SK-N-SH treated with all-trans-retinoic acid at 6 μM for 48 hours (cell line): ENCODE data around the gene ATOX1.

Experiments used
- ATAC-seq: fragments of 200-7000 bp; cut with Tn5 transposase; 3 replicates; pipeline ENCODE4 v1.9.1; 2020; ENCODE audit warnings: mild to moderate bottlenecking, moderate library complexity
- ARNTL ChIP-seq: fragments of 450-650 bp; formaldehyde crosslinking; IDR thresholded peaks from 2 replicates; pipeline ENCODE4 v1.5.0; 2020; ENCODE audit warnings: low read depth, mild to moderate bottlenecking, moderate library complexity, borderline replicate concordance
- CSDC2 ChIP-seq: fragments of 250-450 bp; sonication (Bioruptor Pico); IDR thresholded peaks from 2 replicates; pipeline ENCODE4 v1.5.0; 2020; ENCODE audit warnings: mild to moderate bottlenecking, moderate library complexity
- GLIS3 ChIP-seq: fragments of 250-450 bp; sonication (Bioruptor Pico); IDR thresholded peaks from 2 replicates; pipeline ENCODE4 v1.5.0; 2020; ENCODE audit warnings: mild to moderate bottlenecking, moderate library complexity
- OSR1 ChIP-seq: fragments of 250-450 bp; sonication (Bioruptor Pico); IDR thresholded peaks from 2 replicates; pipeline ENCODE4 v1.8.0; 2022; ENCODE audit warnings: moderate library complexity, mild to moderate bottlenecking, inconsistent platforms
- RARB ChIP-seq: fragments of 250-450 bp; sonication (Bioruptor Pico); IDR thresholded peaks from 2 replicates; pipeline ENCODE4 v1.8.0; 2021; ENCODE audit warnings: mild to moderate bottlenecking, moderate library complexity
- ZC3H10 ChIP-seq: fragments of 250-450 bp; sonication (Bioruptor Pico); IDR thresholded peaks from 2 replicates; pipeline ENCODE4 v1.5.1; 2021; ENCODE audit warnings: mild to moderate bottlenecking, moderate library complexity
- ZFP3 ChIP-seq: fragments of 250-450 bp; sonication (Bioruptor Pico); IDR thresholded peaks from 2 replicates; pipeline ENCODE4 v1.5.0; 2020; ENCODE audit warnings: mild to moderate bottlenecking, moderate library complexity
- ZFP30 ChIP-seq: fragments of 450-650 bp; formaldehyde crosslinking; IDR thresholded peaks from 2 replicates; pipeline ENCODE4 v1.5.0; 2022; ENCODE audit warnings: mild to moderate bottlenecking, moderate library complexity
- ZNF565 ChIP-seq: fragments of 450-650 bp; formaldehyde crosslinking; conservative IDR thresholded peaks from 2 replicates; pipeline ENCODE4 v1.5.0; 2020; ENCODE audit warnings: low read depth, mild to moderate bottlenecking, moderate library complexity
- ZNF70 ChIP-seq: fragments of 450-650 bp; formaldehyde crosslinking; IDR thresholded peaks from 2 replicates; pipeline ENCODE4 v1.5.0; 2020; ENCODE audit warnings: mild to moderate bottlenecking, moderate library complexity
- ZNF8 ChIP-seq: fragments of 450-650 bp; formaldehyde crosslinking; IDR thresholded peaks from 2 replicates; pipeline ENCODE4 v1.5.0; 2020; ENCODE audit warnings: mild to moderate bottlenecking, moderate library complexity
- TF ChIP-seq, protein P1 (sequence below): fragments of 250-450 bp; sonication (Bioruptor Pico); IDR thresholded peaks from 2 replicates; pipeline ENCODE4 v1.5.1; 2021; ENCODE audit warnings: mild to moderate bottlenecking, moderate library complexity
- TF ChIP-seq, protein P2 (sequence below): fragments of 250-450 bp; sonication (Bioruptor Pico); IDR thresholded peaks from 2 replicates; pipeline ENCODE4 v1.8.0; 2021; ENCODE audit warnings: low read depth, mild to moderate bottlenecking, moderate library complexity, borderline replicate concordance
- TF ChIP-seq, protein P3 (sequence below): fragments of 250-450 bp; sonication (Bioruptor Pico); IDR thresholded peaks from 2 replicates; pipeline ENCODE4 v1.5.0; 2020; ENCODE audit warnings: mild to moderate bottlenecking, moderate library complexity
- TF ChIP-seq, protein P4 (sequence below): fragments of 250-450 bp; sonication (Bioruptor Pico); IDR thresholded peaks from 2 replicates; pipeline ENCODE4 v1.5.1; 2020; ENCODE audit warnings: low read depth, mild to moderate bottlenecking, moderate library complexity
- TF ChIP-seq, protein P5 (sequence below): fragments of 250-450 bp; sonication (Bioruptor Pico); IDR thresholded peaks from 2 replicates; pipeline ENCODE4 v1.8.0; 2020; ENCODE audit warnings: mild to moderate bottlenecking, moderate library complexity, borderline replicate concordance

The ATOX1 gene

DNA sequence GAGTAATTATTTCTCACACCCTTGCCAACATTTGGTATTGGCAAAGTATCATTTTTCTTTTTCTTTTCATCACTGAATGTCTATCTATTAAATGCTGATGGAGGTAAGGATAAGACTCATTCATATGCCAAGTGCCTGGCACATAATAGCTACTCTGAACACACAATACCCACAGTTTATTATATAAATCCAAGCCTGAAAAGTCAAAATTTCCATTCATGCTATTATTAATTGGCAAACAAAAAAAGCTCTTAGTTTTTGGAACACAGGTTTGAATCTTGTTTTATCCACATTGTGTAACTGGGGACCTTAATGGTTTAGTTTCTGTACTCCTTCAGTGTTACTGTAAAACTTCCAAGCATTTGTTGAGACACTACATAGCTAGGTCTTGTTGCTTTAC is 6.4 kb upstream of the ATOX1 start (continued):
- TF ChIP-seq, protein P1, sequence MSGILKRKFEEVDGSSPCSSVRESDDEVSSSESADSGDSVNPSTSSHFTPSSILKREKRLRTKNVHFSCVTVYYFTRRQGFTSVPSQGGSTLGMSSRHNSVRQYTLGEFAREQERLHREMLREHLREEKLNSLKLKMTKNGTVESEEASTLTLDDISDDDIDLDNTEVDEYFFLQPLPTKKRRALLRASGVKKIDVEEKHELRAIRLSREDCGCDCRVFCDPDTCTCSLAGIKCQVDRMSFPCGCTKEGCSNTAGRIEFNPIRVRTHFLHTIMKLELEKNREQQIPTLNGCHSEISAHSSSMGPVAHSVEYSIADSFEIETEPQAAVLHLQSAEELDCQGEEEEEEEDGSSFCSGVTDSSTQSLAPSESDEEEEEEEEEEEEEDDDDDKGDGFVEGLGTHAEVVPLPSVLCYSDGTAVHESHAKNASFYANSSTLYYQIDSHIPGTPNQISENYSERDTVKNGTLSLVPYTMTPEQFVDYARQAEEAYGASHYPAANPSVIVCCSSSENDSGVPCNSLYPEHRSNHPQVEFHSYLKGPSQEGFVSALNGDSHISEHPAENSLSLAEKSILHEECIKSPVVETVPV (CRISPR knock-in tag): no peak

DNA sequence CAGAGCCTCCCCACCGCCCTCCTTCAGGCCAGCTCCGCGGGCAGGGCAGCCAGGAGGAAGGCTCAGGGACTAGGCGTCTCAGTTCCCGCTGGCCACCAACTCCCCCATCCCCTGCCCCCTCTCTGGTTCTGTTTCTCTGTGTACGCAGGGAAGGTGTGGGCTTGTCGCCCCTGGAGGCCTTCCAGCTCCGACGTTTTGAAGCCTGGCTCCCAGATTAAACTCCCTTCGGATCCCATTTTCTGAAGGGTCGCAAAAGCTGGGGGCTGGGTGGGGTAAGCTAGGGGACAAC is 346 bp downstream of the ATOX1 start:
- TF ChIP-seq CSDC2 (CRISPR knock-in tag) (no peak), GLIS3 (CRISPR knock-in tag) (no peak), ZFP30 (CRISPR knock-in tag) (no peak)
- ATAC-seq: peak; percentile 62

DNA sequence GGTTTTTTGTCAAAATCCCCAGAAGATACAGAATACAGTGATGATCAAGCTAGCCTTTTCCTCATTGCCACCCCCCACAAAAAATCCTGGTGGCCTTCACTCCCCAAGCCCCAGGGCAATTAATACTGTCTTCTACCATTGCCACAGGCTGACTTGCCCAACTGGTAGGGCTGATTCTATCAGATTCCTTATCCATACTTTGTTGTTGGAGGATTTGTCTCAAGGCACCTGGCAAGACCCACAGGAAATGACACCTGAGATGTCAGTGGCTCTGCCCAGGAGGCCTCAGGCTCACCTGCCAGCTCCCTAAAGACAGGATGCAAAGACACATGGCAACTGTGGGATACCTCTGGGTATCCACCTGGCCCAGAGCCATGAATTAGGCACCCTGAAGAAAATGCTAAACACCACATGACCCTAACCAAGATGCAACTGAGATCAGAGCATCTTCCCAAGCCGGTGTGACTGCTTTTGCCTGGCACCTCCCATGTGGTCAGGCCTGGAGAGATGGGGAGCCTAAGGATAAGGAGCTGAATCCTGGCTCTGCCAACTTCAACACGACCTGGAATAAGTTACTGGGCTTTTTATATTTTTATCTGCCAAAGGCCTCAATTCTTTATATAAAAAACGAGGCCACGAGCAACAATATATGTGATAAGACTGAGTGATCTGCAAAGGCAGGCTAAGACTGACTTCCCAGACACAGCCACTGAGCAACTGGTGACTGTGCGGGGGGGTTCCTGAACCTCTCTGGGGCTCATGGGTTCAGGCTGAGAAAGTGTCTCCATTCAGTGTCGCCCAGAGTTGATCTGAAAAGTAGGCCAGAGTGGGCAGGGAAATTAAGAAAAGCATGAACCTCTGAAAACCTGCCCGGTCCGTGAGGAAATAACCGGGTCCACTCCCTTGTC is 944 bp downstream of the ATOX1 start:
- ATAC-seq: peak; percentile 25

DNA sequence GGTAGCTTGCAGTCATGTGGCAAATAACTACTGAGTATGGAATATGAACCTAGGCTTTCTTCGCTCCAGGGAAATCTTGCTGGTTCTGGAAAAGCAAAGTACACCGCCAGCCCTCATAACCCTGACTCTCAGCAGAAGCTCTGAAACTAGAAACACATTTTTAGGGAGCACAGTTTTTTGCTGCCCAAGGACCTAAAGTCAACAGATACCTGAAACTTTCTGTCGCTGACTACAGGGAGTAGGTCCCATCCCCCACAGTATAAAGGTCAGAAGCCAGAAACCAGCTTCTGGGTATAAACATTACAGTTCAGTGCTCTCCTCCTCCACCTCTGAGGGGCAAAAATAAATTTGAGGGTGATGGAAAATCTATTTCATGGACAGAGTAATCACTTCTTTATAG is 3.0 kb downstream of the ATOX1 start:
- TF ChIP-seq ARNTL (CRISPR knock-in tag) (no peak), ZNF8 (CRISPR knock-in tag) (no peak), ZC3H10 (no peak), GLIS3 (CRISPR knock-in tag) (no peak), ZNF565 (no peak)
- TF ChIP-seq, protein P2, sequence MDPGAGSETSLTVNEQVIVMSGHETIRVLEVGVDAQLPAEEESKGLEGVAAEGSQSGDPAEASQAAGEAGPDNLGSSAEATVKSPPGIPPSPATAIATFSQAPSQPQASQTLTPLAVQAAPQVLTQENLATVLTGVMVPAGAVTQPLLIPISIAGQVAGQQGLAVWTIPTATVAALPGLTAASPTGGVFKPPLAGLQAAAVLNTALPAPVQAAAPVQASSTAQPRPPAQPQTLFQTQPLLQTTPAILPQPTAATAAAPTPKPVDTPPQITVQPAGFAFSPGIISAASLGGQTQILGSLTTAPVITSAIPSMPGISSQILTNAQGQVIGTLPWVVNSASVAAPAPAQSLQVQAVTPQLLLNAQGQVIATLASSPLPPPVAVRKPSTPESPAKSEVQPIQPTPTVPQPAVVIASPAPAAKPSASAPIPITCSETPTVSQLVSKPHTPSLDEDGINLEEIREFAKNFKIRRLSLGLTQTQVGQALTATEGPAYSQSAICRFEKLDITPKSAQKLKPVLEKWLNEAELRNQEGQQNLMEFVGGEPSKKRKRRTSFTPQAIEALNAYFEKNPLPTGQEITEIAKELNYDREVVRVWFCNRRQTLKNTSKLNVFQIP: no peak
- TF ChIP-seq, all 23 proteins: peak for 0
- ATAC-seq: no peak

More for the DNA sequence above, 944 bp downstream of the ATOX1 start:
- no peak for TF ChIP-seq GLIS3 (CRISPR knock-in tag)
- TF ChIP-seq, protein P3, sequence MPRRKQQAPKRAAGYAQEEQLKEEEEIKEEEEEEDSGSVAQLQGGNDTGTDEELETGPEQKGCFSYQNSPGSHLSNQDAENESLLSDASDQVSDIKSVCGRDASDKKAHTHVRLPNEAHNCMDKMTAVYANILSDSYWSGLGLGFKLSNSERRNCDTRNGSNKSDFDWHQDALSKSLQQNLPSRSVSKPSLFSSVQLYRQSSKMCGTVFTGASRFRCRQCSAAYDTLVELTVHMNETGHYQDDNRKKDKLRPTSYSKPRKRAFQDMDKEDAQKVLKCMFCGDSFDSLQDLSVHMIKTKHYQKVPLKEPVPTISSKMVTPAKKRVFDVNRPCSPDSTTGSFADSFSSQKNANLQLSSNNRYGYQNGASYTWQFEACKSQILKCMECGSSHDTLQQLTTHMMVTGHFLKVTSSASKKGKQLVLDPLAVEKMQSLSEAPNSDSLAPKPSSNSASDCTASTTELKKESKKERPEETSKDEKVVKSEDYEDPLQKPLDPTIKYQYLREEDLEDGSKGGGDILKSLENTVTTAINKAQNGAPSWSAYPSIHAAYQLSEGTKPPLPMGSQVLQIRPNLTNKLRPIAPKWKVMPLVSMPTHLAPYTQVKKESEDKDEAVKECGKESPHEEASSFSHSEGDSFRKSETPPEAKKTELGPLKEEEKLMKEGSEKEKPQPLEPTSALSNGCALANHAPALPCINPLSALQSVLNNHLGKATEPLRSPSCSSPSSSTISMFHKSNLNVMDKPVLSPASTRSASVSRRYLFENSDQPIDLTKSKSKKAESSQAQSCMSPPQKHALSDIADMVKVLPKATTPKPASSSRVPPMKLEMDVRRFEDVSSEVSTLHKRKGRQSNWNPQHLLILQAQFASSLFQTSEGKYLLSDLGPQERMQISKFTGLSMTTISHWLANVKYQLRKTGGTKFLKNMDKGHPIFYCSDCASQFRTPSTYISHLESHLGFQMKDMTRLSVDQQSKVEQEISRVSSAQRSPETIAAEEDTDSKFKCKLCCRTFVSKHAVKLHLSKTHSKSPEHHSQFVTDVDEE (CRISPR knock-in tag): no peak

DNA sequence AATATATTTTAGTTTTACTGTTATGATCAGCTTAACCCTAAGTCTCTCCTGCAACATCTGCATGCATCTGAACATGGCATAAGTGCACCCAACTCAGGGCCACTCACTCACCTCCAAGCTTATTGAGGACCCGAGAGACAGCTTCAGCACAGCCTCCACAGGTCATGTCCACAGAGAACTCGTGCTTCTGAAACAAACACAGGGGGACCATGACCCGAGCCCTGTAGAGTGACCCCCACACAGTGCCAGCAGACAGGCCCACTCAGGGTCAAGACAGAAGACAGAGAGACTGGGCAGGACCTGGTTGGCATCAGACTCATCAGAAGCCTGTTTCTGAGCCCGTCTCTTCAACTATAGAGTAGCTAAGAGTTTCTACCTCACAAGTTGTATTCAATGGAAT is 6.8 kb downstream of the ATOX1 start:
- TF ChIP-seq ARNTL (CRISPR knock-in tag) (no peak), ZFP30 (CRISPR knock-in tag) (no peak), ZFP3 (CRISPR knock-in tag) (no peak), ZC3H10 (no peak), GLIS3 (CRISPR knock-in tag) (no peak), ZNF70 (CRISPR knock-in tag) (no peak), OSR1 (CRISPR knock-in tag) (no peak), RARB (CRISPR knock-in tag) (no peak)
- TF ChIP-seq, protein P1 (CRISPR knock-in tag): no peak
- TF ChIP-seq, protein P2: no peak
- TF ChIP-seq, protein P4, sequence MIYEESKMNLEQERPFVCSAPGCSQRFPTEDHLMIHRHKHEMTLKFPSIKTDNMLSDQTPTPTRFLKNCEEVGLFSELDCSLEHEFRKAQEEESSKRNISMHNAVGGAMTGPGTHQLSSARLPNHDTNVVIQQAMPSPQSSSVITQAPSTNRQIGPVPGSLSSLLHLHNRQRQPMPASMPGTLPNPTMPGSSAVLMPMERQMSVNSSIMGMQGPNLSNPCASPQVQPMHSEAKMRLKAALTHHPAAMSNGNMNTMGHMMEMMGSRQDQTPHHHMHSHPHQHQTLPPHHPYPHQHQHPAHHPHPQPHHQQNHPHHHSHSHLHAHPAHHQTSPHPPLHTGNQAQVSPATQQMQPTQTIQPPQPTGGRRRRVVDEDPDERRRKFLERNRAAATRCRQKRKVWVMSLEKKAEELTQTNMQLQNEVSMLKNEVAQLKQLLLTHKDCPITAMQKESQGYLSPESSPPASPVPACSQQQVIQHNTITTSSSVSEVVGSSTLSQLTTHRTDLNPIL (CRISPR knock-in tag): no peak
- TF ChIP-seq, protein P5, sequence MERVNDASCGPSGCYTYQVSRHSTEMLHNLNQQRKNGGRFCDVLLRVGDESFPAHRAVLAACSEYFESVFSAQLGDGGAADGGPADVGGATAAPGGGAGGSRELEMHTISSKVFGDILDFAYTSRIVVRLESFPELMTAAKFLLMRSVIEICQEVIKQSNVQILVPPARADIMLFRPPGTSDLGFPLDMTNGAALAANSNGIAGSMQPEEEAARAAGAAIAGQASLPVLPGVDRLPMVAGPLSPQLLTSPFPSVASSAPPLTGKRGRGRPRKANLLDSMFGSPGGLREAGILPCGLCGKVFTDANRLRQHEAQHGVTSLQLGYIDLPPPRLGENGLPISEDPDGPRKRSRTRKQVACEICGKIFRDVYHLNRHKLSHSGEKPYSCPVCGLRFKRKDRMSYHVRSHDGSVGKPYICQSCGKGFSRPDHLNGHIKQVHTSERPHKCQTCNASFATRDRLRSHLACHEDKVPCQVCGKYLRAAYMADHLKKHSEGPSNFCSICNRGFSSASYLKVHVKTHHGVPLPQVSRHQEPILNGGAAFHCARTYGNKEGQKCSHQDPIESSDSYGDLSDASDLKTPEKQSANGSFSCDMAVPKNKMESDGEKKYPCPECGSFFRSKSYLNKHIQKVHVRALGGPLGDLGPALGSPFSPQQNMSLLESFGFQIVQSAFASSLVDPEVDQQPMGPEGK (CRISPR knock-in tag): no peak
- TF ChIP-seq, all 23 proteins: peak for 0
- no peak; the same call in 2 of the 3 replicates for ATAC-seq
